NT2/D1 (cell line): ENCODE measurements around the gene TERB1.

Experiments used
- SUZ12 ChIP-seq: IDR thresholded peaks from 2 replicates; pipeline ENCODE4 v1.6.1; 2011; ENCODE audit not compliant: insufficient read length, insufficient read depth; ENCODE audit errors: extremely low read depth
- YY1 ChIP-seq: IDR thresholded peaks from 2 replicates; pipeline ENCODE4 v1.6.1; 2011; ENCODE audit not compliant: insufficient read length, insufficient read depth
- ZNF274 ChIP-seq: IDR thresholded peaks from 2 replicates; pipeline ENCODE4 v1.6.1; 2011; ENCODE audit warnings: mild to moderate bottlenecking, low read depth, low read length

DNA sequence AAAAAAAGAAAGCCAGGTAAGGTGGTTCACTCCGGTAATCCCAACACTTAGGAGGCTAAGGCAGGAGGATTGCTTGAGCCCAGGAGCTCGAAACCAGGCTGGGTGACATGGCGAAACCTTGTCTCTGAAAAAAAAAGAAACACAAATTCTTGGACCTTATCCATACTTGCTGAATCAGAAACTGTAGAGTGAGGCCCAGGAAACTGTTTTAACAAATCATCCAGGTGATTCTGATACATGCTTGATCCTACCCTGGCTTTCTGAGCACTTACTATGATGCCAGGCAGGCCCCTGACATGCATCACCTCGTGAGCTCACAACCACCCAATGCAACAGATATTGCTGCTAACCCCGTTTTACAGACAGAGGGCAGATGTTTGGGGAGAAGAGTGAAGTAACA is 33.4 kb upstream of the TERB1 start:
- TF ChIP-seq YY1 (no peak), ZNF274 (no peak), SUZ12 (no peak)
